Prostate gland (tissue), 2 donors: ENCODE measurements around the gene AUTS2.

Source experiments
- CTCF ChIP-seq, 4 experiments: fragments of 200-600 bp in 2 of 4; fragments of 450-650 bp in 2 of 4; sonication (generic) in 2 of 4; IDR thresholded peaks; 1 replicate in 3 of 4; 2 replicates in 1 of 4; pipeline ENCODE4 v1.5.1; 2016 to 2019; ENCODE audit warnings: antibody characterized with exemption in 4 of 4, mild to moderate bottlenecking in 2 of 4, moderate library complexity in 2 of 4
- POLR2A ChIP-seq: fragments of 450-650 bp; IDR thresholded peaks from one replicate; pipeline ENCODE4 v1.6.1; 2016; ENCODE audit warnings: antibody characterized with exemption, mild to moderate bottlenecking

GRCh38 chr7:70352088-70352487, 753.8 kb downstream of the AUTS2 start:
- TF ChIP-seq CTCF (IDR thresholded peaks at IDR 0.05) (no peak), POLR2A (no peak)
